ENCODE data around the gene PICALM. TPM values are rescaled to one million over a fixed set of nuclear protein-coding genes. Genes with fewer than 3 reads are reported as not detected.
"Not testable (repeated sequence)": the region's sequence is repeated elsewhere in the genome, so short reads cannot be mapped to it uniquely, and the experiment has no call there.

PICALM gene
- total and polyA plus RNA-seq, 3 experiments from 2014 or later = 25.6 to 103 (median 95.2) TPM

DNA sequence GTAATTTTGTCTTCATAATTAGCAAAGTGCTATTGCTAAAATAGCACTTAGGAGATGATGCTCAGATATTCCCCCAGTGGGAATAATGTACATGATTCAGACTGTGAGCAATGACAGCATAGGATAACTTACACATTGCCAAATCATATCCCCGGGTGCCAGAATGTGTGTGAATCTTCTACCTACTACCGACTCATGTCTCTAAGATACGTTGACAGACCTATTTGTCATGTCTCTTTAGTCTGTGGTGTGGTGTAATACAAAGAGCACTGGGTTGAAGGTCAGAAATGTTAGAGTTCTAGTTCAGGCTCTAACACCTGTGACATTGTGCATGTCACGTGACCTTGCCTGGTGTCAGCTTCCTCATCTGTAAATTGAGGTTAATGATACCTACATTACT is 31.0 kb upstream of the PICALM start:
- DNase-seq = no peak
- no peaks in the 10 kb centered on the region for H3K36me3 ChIP-seq (ENCODE audit: insufficient read depth, low read length)
- H3K9me3 Mint-ChIP-seq = no peaks in the 10 kb centered on the region
- H3K27ac ChIP-seq (ENCODE audit: low read depth, low read length) = no peak overlapping the region
- H3K9me3 ChIP-seq (ENCODE audit: low read length) = no peaks in the 10 kb centered on the region
- H3K4me3 ChIP-seq (ENCODE audit: low read length) = no peak overlapping the region
- ChIA-PET POLR2A (no interaction called here), CTCF (no interaction called here)
- H3K36me3 Mint-ChIP-seq = peaks cover 0 to 9% (median 0%) of the 10 kb centered on the region in 3 donors
- no peak overlapping the region for H3K4me3 Mint-ChIP-seq
- H3K27me3 ChIP-seq (ENCODE audit: insufficient read depth, low read length, poor library complexity, severe bottlenecking) = no peaks in the 10 kb centered on the region
- H3K4me1 ChIP-seq (ENCODE audit: insufficient read depth, low read length) = no peaks in the 10 kb centered on the region
- peaks cover 0 to 10% of the 10 kb centered on the region in 2 donors for H3K27me3 Mint-ChIP-seq
- H3K4me1 Mint-ChIP-seq = no peaks in the 10 kb centered on the region
- no peak overlapping the region for H3K27ac Mint-ChIP-seq

DNA sequence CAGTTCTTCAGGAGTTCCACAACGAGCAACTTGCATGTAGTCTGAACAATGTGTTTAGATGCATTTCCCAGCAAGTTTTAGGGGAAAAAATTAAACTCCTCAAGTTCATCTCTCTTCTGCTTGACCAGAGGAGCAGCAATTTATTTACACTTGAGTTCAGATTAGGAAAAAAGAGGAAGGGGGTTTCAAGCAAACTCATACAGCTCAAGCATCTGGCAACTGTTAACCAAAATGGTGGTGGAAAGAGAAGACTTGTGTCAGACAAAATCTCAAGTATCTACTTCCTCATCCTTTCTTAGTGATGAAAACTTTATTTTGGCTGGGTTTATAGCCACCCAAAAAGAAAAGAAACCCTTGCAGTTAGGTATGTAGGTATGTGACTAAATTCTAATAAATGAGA is 29.1 kb upstream of the PICALM start:
- Histone ChIP-seq H3K4me3 (ENCODE audit: low read length) (no peak overlapping the region), H3K27me3 (ENCODE audit: insufficient read depth, low read length, poor library complexity, severe bottlenecking) (no peaks in the 10 kb centered on the region), H3K4me1 (ENCODE audit: insufficient read depth, low read length) (no peaks in the 10 kb centered on the region), H3K27ac (ENCODE audit: low read depth, low read length) (no peak overlapping the region), H3K9me3 (ENCODE audit: low read length) (no peaks in the 10 kb centered on the region), H3K36me3 (ENCODE audit: insufficient read depth, low read length) (no peaks in the 10 kb centered on the region)
- DNase-seq = no peak
- Mint-ChIP-seq H3K4me1 (no peaks in the 10 kb centered on the region), H3K27ac (no peak overlapping the region), H3K4me3 (no peak overlapping the region), H3K36me3 (peaks cover 0 to 9% (median 0%) of the 10 kb centered on the region in 3 donors), H3K9me3 (no peaks in the 10 kb centered on the region), H3K27me3 (peaks cover 0 to 10% of the 10 kb centered on the region in 2 donors)
- CTCF ChIA-PET = no interaction called here
- POLR2A ChIA-PET = no interaction called here

DNA sequence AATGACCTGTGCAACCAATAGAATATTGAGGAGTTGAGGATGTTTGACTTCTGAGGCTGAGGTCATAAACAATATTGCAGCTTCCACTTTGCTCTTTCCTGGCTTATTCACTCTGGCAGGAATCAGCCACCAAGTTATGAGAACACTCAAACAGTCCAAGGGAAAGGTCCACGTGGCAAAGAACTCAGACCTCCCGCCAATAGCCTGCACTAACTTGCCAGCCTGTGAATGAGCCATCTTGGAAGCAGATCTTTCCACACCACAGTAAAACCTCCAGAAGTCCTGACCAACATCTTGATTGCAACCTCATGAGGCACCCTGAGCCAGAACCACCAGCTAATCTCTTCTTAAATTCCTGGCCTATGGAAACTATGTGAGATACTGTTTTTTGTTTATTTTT is 22.7 kb upstream of the PICALM start:
- Mint-ChIP-seq H3K9me3 (no peaks in the 10 kb centered on the region), H3K36me3 (peaks cover 0 to 8% (median 0%) of the 10 kb centered on the region in 3 donors), H3K27ac (no peak overlapping the region), H3K4me1 (no peaks in the 10 kb centered on the region), H3K27me3 (peaks cover 4 to 7% of the 10 kb centered on the region in 2 donors), H3K4me3 (no peak overlapping the region)
- H3K27me3 ChIP-seq (ENCODE audit: insufficient read depth, low read length, poor library complexity, severe bottlenecking) = no peaks in the 10 kb centered on the region
- no peaks in the 10 kb centered on the region for H3K9me3 ChIP-seq (ENCODE audit: low read length)
- H3K27ac ChIP-seq (ENCODE audit: low read depth, low read length) = no peak overlapping the region
- no peaks in the 10 kb centered on the region for H3K4me1 ChIP-seq (ENCODE audit: insufficient read depth, low read length)
- no peaks in the 10 kb centered on the region for H3K36me3 ChIP-seq (ENCODE audit: insufficient read depth, low read length)
- POLR2A ChIA-PET = no interaction called here
- no peak for DNase-seq
- CTCF ChIA-PET = no interaction called here
- H3K4me3 ChIP-seq (ENCODE audit: low read length) = no peak overlapping the region

DNA sequence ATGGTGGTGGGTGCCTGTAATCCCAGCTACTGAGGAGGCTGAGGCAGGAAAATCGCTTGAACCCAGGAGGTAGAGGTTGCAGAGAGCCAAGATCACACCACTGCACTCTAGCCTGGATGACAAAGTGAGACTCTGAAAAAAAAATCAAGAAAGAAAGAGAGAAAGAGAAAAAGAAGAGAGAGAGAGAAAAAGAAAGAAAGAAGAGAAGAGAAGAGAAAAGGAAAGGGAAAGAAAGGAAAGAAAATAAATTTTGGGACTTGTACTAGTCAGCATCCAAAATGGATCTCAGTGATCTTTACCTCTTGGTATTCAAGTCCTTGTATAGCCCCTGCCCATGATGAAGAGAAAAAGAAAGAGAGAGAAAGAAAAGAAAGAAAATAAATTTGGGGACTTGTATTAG is 22.2 kb upstream of the PICALM start:
- no peaks in the 10 kb centered on the region for H3K4me1 Mint-ChIP-seq
- H3K36me3 Mint-ChIP-seq = peaks cover 0 to 8% (median 0%) of the 10 kb centered on the region in 3 donors
- no peaks in the 10 kb centered on the region for H3K9me3 Mint-ChIP-seq
- Histone ChIP-seq H3K4me3 (ENCODE audit: low read length) (no peak overlapping the region), H3K27me3 (ENCODE audit: insufficient read depth, low read length, poor library complexity, severe bottlenecking) (no peaks in the 10 kb centered on the region), H3K27ac (ENCODE audit: low read depth, low read length) (no peak overlapping the region), H3K36me3 (ENCODE audit: insufficient read depth, low read length) (no peaks in the 10 kb centered on the region), H3K9me3 (ENCODE audit: low read length) (no peaks in the 10 kb centered on the region), H3K4me1 (ENCODE audit: insufficient read depth, low read length) (no peaks in the 10 kb centered on the region)
- CTCF ChIA-PET = no interaction called here
- DNase-seq = no peak
- H3K27ac Mint-ChIP-seq = no peak overlapping the region
- POLR2A ChIA-PET = no interaction called here
- H3K4me3 Mint-ChIP-seq = no peak overlapping the region
- peaks cover 4 to 7% of the 10 kb centered on the region in 2 donors for H3K27me3 Mint-ChIP-seq

DNA sequence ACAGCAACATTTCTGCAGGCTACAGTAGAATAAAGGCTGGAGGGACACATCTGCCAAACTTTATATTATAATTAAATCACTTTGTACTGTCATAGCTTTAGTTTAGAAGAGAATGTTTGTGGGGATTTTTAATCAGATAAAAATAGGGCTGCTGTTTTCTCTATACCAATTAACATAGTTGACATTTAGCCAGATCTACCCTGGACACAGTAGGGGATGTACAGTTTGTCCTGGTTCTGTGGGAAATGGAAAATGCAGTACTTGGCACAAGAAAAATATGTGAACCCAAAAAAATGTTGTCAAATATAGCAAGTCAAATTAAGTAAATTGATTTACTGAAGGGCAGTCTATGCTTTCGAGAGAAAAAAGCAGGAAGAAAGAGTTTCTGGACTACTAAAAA is 20.8 kb upstream of the PICALM start:
- CTCF ChIA-PET = interaction anchor here (1.4 kb wide), 1 partner anchor 104 kb away, joined by 4 read pairs; no protein-coding TSS in a partner anchor
- no peak overlapping the region for H3K27ac Mint-ChIP-seq
- H3K27ac ChIP-seq (ENCODE audit: low read depth, low read length) = no peak overlapping the region
- no peak for DNase-seq
- H3K4me1 Mint-ChIP-seq = no peaks in the 10 kb centered on the region
- H3K27me3 Mint-ChIP-seq = peaks cover 4 to 7% of the 10 kb centered on the region in 2 donors
- no peak overlapping the region for H3K4me3 ChIP-seq (ENCODE audit: low read length)
- no peaks in the 10 kb centered on the region for H3K9me3 ChIP-seq (ENCODE audit: low read length)
- H3K9me3 Mint-ChIP-seq = no peaks in the 10 kb centered on the region
- H3K4me1 ChIP-seq (ENCODE audit: insufficient read depth, low read length) = no peaks in the 10 kb centered on the region
- POLR2A ChIA-PET = no interaction called here
- H3K36me3 Mint-ChIP-seq = peaks cover 0 to 8% (median 0%) of the 10 kb centered on the region in 3 donors
- H3K36me3 ChIP-seq (ENCODE audit: insufficient read depth, low read length) = no peaks in the 10 kb centered on the region
- no peaks in the 10 kb centered on the region for H3K27me3 ChIP-seq (ENCODE audit: insufficient read depth, low read length, poor library complexity, severe bottlenecking)
- no peak overlapping the region for H3K4me3 Mint-ChIP-seq

DNA sequence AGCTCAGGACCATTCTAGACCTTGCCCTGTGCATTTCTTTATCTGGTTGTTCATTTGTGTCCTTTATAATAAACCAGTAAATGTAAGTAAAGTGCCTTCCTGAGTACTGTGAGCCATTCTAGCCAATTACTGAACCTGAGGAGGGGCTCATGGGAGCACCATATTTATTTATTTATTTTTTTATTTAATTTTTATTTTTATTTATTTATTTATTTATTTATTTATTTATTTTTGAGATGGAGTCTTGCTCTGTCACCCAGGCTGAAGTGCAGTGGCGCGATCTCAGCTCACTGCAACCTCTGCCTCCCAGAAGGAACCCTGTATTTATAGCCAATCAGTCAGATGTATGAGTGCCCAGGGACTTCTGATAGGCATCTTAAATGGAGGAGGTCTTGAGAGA is 18.8 kb upstream of the PICALM start:
- POLR2A ChIA-PET; H3K27me3 ChIP-seq (ENCODE audit: insufficient read depth, low read length, poor library complexity, severe bottlenecking); H3K27ac Mint-ChIP-seq; H3K27me3 Mint-ChIP-seq; H3K4me1 ChIP-seq (ENCODE audit: insufficient read depth, low read length); H3K4me1 Mint-ChIP-seq; DNase-seq; H3K4me3 Mint-ChIP-seq; H3K36me3 Mint-ChIP-seq; H3K27ac ChIP-seq (ENCODE audit: low read depth, low read length); H3K9me3 Mint-ChIP-seq; H3K4me3 ChIP-seq (ENCODE audit: low read length); CTCF ChIA-PET; H3K36me3 ChIP-seq (ENCODE audit: insufficient read depth, low read length); H3K9me3 ChIP-seq (ENCODE audit: low read length): not testable (repeated sequence)

DNA sequence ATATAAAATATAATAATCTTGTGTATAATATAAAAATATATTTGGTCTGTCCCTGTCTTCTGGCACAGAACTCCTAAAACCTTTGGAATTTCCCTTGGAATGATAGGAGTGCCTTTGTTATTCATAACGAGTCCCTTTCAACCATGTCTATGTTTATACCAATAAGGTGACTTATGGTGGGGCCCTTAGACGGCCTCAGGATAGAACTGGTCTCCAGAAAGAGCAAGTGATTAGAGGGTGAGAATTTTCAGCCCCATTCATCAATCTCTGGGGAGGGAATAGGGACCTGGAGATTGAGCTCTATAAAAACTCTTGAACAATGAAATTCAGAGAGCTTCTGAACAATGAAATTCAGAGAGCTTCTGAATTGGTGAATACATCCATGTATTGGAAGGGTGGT is 18.4 kb upstream of the PICALM start:
- no peaks in the 10 kb centered on the region for H3K36me3 ChIP-seq (ENCODE audit: insufficient read depth, low read length)
- no peak overlapping the region for H3K27ac Mint-ChIP-seq
- no peaks in the 10 kb centered on the region for H3K4me1 ChIP-seq (ENCODE audit: insufficient read depth, low read length)
- H3K27me3 ChIP-seq (ENCODE audit: insufficient read depth, low read length, poor library complexity, severe bottlenecking) = no peaks in the 10 kb centered on the region
- ChIA-PET CTCF (no interaction called here), POLR2A (no interaction called here)
- no peak overlapping the region for H3K4me3 Mint-ChIP-seq
- H3K27ac ChIP-seq (ENCODE audit: low read depth, low read length) = no peak overlapping the region
- H3K27me3 Mint-ChIP-seq = peaks cover 4 to 7% of the 10 kb centered on the region in 2 donors
- peaks cover 0 to 8% (median 0%) of the 10 kb centered on the region in 3 donors for H3K36me3 Mint-ChIP-seq
- H3K9me3 Mint-ChIP-seq = no peaks in the 10 kb centered on the region
- no peak for DNase-seq
- H3K9me3 ChIP-seq (ENCODE audit: low read length) = no peaks in the 10 kb centered on the region
- no peaks in the 10 kb centered on the region for H3K4me1 Mint-ChIP-seq
- no peak overlapping the region for H3K4me3 ChIP-seq (ENCODE audit: low read length)

DNA sequence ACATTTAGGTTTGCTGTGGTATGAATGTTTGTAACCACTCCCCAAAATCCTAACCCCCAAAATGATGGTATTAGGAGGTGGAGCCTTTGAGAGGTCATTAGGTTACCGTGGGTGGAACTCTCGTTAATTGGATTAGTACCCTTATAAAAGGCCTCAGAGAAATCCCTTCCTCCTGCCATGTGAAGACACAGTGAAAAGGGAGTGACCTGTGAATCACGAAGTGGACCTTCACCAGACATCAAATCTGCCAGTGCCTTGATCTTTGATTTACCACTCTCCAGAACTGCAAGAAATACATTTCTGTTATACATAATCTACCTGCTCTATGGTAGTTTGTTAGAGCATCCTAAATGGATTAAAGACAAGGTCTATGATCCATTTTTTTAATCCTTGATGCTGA is 12.6 kb upstream of the PICALM start:
- Mint-ChIP-seq H3K9me3 (no peaks in the 10 kb centered on the region), H3K4me3 (no peak overlapping the region), H3K36me3 (no peaks in the 10 kb centered on the region), H3K4me1 (no peaks in the 10 kb centered on the region), H3K27me3 (peaks cover 0 to 2% of the 10 kb centered on the region in 2 donors), H3K27ac (no peak overlapping the region)
- H3K4me1 ChIP-seq (ENCODE audit: insufficient read depth, low read length) = no peaks in the 10 kb centered on the region
- H3K27me3 ChIP-seq (ENCODE audit: insufficient read depth, low read length, poor library complexity, severe bottlenecking) = no peaks in the 10 kb centered on the region
- H3K36me3 ChIP-seq (ENCODE audit: insufficient read depth, low read length) = no peaks in the 10 kb centered on the region
- H3K4me3 ChIP-seq (ENCODE audit: low read length) = no peak overlapping the region
- DNase-seq = no peak
- ChIA-PET CTCF (no interaction called here), POLR2A (no interaction called here)
- H3K9me3 ChIP-seq (ENCODE audit: low read length) = no peaks in the 10 kb centered on the region
- no peak overlapping the region for H3K27ac ChIP-seq (ENCODE audit: low read depth, low read length)

DNA sequence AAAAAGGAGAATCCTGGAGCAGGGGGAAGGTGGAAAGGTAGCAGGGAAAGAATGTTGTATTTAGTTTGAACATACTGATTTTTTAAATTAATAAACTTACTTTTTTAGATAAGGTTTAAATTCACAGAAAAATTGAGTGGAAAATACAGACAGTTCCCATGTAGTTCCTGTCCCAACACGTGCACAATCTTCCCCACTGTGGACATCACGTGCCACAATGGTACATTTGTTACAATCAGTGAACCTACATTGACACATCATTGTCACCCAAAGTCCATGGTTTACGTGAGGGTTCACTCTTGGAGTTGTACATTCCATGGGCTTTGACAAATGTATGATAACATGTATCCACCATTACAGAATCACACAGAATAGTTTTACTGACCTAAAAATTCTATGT is 10.5 kb upstream of the PICALM start:
- H3K4me3 ChIP-seq (ENCODE audit: low read length) = no peak overlapping the region
- H3K9me3 Mint-ChIP-seq = peaks cover 0 to 2% (median 0%) of the 10 kb centered on the region in 5 donors
- POLR2A ChIA-PET = no interaction called here

More for the DNA sequence above, 10.5 kb upstream of the PICALM start:
- CTCF ChIA-PET = interaction anchor here (1.6 kb wide), 1 partner anchor 10 kb away, joined by 6 read pairs; the partner anchor contains the start of gene PICALM
- Mint-ChIP-seq H3K4me1 (no peaks in the 10 kb centered on the region), H3K4me3 (no peak overlapping the region), H3K27me3 (peaks cover 0 to 2% of the 10 kb centered on the region in 2 donors), H3K27ac (no peak overlapping the region), H3K36me3 (no peaks in the 10 kb centered on the region)
- Histone ChIP-seq H3K4me1 (ENCODE audit: insufficient read depth, low read length) (no peaks in the 10 kb centered on the region), H3K27ac (ENCODE audit: low read depth, low read length) (no peak overlapping the region), H3K36me3 (ENCODE audit: insufficient read depth, low read length) (no peaks in the 10 kb centered on the region), H3K9me3 (ENCODE audit: low read length) (no peaks in the 10 kb centered on the region), H3K27me3 (ENCODE audit: insufficient read depth, low read length, poor library complexity, severe bottlenecking) (no peaks in the 10 kb centered on the region)
- no peak for DNase-seq
